Measurements from ENCODE around the gene VCP.

GRCh38 chr9:35114113-35114839 lies 41.9 kb upstream of the VCP start:
- TF ChIP-seq CTCF (IDR thresholded peaks at IDR 0.05), result no peak
- no peak for TF ChIP-seq POLR2A (IDR thresholded peaks at IDR 0.05)

Measured in right lobe of liver (tissue), 4 donors.